Stimulated activated effector memory CD8-positive, alpha-beta T cell treated with anti-CD3 and anti-CD28 coated beads, Interleukin-12 subunit alpha, Interleukin-12 subunit beta, amount 100 ng/mL, for 72 hours (primary cell): ENCODE measurements around the gene PTPN13.

Experiments
- ATAC-seq: fragments of 150-1000 bp; cut with Tn5 transposase; 2 replicates; pipeline ENCODE4 v1.10.0; 2021
- DNase-seq, 2 donors: peaks; one replicate each; pipeline ENCODE4 v3.0.0; 2021 to 2022; ENCODE audit warnings: low spot score in 2 of 2
- H3K27ac Mint-ChIP-seq: one replicate; pipeline ENCODE4 v1.8.0; 2022; ENCODE audit warnings: mild to moderate bottlenecking, mixed read lengths
- H3K36me3 Mint-ChIP-seq: one replicate; pipeline ENCODE4 v1.8.0; 2022; ENCODE audit warnings: mild to moderate bottlenecking, mixed read lengths
- H3K4me1 Mint-ChIP-seq: one replicate; pipeline ENCODE4 v1.8.0; 2022; ENCODE audit warnings: mixed read lengths
- H3K4me3 Mint-ChIP-seq: one replicate; pipeline ENCODE4 v1.8.0; 2022; ENCODE audit warnings: mild to moderate bottlenecking, mixed read lengths
- H3K9me3 Mint-ChIP-seq: one replicate; pipeline ENCODE4 v1.8.0; 2022; ENCODE audit warnings: mixed read lengths

PTPN13 gene

DNA sequence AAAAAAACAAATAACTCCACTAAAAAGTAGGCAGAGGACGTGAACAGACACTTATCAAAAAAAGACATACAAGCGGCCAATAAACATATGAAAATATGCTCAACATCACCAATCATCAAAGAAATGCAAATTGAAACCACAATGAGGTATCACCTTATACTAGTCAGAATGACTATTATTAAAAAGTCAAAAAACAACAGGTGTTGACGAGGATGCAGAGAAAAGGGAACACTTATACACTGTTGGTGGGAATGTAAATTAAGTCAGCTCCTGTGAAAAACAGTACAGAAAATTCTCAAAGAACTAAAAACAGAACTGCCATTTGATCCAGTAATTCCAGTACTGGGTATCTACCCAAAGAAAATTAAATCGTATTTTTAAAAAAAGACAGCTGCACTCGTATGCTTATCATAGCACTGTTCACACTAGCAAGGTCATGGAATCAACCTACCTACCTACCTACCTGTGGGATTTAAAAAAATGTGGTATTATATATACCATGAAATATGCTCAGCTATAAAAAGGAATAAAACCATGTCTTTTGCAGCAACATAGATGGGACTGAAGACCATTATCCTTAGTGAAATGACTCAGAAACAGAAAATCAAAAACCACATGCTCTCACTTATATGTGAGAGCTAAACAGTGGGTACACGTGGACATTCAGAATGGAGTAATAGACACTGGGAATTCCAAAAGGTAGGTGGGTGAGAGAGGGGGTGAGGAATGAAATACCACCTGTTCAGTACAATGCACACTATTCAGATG, 24.8 kb upstream of the PTPN13 start:
- Mint-ChIP-seq H3K4me1 (peaks cover 10% of the 10 kb centered on the region), H3K36me3 (no peaks in the 10 kb centered on the region), H3K4me3 (no peak overlapping the region), H3K9me3 (no peaks in the 10 kb centered on the region), H3K27ac (no peak overlapping the region)
- no peak for DNase-seq
- no peak for ATAC-seq

DNA sequence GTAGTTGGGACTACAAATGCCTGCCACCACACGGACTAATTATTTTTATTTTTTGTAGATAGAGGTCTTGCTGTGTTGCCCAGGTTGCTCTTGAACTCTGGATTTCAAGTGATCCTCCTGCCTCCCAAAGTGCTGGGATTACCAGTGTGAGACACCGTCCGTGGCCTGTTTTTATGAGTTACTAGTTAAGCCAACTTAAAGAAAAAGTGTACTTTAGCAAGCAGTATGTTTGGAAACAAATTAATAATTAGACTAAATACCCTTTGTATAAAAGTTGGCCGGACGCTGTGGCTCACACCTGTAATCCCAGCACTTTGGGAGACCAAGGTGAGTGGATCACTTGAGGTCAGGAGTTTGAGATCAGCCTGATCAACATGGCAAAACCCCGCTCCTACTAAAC, 14.2 kb upstream of the PTPN13 start:
- no peak overlapping the region for H3K27ac Mint-ChIP-seq
- H3K4me1 Mint-ChIP-seq, result no peaks in the 10 kb centered on the region
- no peaks in the 10 kb centered on the region for H3K9me3 Mint-ChIP-seq
- no peak for ATAC-seq
- no peak for DNase-seq
- no peak overlapping the region for H3K4me3 Mint-ChIP-seq
- H3K36me3 Mint-ChIP-seq, result no peaks in the 10 kb centered on the region

DNA sequence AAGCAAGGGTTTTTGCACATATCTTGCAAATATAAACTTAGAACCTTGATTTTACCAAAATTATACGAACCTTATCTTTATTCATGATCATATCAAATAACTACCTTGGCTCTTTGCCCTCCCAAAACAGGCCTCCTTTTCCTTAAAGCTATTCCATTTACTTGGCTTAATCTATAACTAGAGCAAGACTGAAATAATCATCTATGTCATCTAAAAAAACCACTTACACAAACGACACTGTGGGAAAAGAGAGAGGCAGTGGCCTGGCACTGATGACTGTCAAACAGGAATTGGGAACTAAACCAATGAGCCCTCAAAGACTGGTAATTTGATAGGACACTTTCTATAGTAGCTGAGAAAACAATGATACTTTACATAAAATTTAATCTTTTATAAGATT, 11.7 kb upstream of the PTPN13 start:
- no peak overlapping the region for H3K27ac Mint-ChIP-seq

DNA sequence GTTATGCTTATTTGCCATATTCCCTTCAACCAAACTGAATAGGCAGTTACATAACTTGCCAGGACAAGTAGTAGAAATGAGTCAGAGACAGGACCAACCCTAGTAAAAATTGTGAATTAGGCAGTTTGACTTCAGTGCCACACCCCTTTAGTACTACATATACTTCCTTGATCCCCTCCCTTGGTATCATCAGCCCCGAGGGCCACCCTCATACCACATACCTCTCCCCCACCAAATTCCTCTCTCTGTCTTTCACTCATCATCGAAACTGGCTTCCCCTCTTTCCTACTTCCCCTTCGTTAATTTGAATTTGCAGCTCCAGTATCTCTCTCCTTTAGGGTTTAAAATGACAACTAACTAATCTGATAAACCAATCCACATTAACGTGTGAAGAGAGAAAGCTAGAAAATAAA, 7.9 kb upstream of the PTPN13 start:
- DNase-seq, result no peak
- Mint-ChIP-seq H3K9me3 (no peaks in the 10 kb centered on the region), H3K4me3 (no peak overlapping the region), H3K27ac (no peak overlapping the region), H3K4me1 (no peaks in the 10 kb centered on the region), H3K36me3 (no peaks in the 10 kb centered on the region)
- ATAC-seq, result no peak

More for the DNA sequence above, 11.7 kb upstream of the PTPN13 start:
- H3K4me1 Mint-ChIP-seq, result no peaks in the 10 kb centered on the region
- H3K36me3 Mint-ChIP-seq, result no peaks in the 10 kb centered on the region
- no peak overlapping the region for H3K4me3 Mint-ChIP-seq
- no peaks in the 10 kb centered on the region for H3K9me3 Mint-ChIP-seq
- no peak for ATAC-seq
- no peak for DNase-seq

DNA sequence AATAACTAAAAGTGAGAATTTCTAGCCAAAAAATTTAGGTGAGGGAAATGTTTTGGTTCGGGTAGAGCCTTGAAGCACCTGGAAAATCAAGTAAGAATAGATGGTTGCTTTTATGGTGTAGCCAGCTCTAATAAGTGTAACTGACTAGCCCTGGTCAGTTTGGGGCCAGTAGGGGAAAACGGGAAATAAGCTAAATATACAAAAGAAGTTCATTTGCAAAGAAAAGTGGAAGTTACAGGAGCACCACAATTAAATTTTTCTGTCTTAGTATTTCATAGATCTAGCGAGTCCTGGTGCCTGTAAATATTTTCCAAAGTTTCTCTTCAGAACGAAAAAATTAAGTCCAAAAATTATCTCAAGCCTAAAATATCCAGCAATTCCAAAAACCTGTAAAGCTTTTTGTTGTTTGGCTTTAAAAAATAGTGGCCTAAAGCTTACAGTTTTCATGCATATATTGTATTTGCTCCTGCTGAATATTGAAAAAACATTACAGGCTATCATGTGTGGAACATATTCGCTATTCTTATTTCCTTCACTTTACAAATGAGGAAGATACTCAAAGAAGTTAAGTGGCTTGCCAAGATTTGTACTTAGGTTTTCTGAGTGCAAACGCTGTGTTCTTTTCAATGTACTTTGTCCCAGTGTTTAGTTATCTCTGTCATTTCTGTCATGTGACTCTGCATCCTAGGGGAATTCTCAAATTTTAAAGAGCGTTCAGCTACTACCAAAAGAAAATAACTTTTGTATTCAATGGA, 7.3 kb upstream of the PTPN13 start:
- Mint-ChIP-seq H3K4me1 (no peaks in the 10 kb centered on the region), H3K27ac (no peak overlapping the region), H3K9me3 (no peaks in the 10 kb centered on the region), H3K36me3 (no peaks in the 10 kb centered on the region), H3K4me3 (no peak overlapping the region)
- DNase-seq (no peak), ATAC-seq (no peak)

DNA sequence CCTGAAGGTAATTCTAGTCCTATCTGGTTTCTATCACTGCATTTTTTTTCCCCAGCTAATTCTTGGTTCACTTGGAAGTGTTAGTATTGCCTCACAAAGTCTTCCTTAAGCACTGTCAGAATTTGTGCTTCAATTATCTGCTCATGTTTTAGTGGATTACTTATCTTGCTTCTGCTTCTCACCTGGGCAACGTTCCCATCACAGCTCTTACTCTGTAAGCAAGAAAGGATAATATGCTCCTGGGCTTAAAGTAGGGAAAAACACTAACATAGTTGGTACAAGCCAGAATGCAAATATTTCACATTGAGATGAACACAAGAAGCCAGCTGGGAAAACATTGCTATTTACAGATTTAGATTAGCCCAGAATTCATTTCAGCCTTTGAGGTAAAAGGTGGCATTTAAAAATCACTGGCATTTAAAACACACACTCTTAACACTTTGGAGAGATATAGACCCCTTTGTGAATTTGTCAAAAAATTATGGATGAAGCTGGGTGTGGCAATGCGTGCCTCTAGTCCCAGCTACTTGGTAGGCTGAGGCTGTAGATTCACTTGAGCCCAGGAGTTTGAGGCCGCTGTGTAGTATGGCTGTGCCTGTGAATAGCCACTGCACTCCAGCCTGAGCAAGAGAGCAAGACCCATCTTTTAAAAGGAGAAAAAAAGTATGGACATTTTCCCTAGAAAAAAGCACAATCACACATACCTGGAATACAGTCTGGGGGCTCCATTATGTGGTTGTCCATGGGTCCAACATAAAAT, 6.6 kb upstream of the PTPN13 start:
- Mint-ChIP-seq H3K4me3 (no peak overlapping the region), H3K4me1 (no peaks in the 10 kb centered on the region), H3K27ac (no peak overlapping the region), H3K9me3 (no peaks in the 10 kb centered on the region), H3K36me3 (no peaks in the 10 kb centered on the region)
- no peak for ATAC-seq
- DNase-seq, result no peak

DNA sequence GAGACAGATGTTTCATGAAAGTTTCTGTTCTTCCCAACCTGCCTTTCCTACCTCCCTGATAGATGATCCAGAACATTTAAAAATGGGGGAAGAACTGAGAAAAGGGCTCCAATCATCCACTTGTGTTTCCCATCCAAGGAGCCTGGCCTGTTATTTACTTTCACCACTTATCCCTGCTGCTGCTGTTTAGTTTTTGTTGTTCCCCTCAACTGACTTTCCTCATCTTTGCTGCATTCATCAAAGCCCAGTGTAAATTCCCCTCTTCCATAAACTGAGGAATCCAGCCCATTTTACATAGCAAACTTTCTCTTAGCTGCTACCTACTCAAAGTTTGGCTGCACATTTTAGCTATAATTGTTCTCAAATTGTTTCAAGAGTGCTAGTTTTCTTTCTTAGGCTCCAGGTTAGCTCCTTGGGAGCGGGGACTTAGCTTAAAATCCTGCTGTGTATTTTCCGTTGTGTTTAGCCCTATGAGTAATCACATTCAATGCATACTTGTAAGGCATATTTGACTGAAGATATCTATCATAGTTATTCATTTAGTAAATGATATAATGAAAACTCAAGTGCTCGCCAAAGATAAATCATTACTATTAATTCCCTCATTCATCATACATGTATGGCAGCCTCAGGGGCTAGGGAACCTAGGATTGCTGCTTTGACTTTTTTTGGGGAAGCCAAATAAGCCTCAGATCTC, 1.4 kb upstream of the PTPN13 start:
- Mint-ChIP-seq H3K27ac (no peak overlapping the region), H3K36me3 (peaks cover 8% of the 10 kb centered on the region), H3K4me3 (no peak overlapping the region), H3K9me3 (no peaks in the 10 kb centered on the region), H3K4me1 (peaks cover 6% of the 10 kb centered on the region)
- ATAC-seq (no peak), DNase-seq (no peak)

DNA sequence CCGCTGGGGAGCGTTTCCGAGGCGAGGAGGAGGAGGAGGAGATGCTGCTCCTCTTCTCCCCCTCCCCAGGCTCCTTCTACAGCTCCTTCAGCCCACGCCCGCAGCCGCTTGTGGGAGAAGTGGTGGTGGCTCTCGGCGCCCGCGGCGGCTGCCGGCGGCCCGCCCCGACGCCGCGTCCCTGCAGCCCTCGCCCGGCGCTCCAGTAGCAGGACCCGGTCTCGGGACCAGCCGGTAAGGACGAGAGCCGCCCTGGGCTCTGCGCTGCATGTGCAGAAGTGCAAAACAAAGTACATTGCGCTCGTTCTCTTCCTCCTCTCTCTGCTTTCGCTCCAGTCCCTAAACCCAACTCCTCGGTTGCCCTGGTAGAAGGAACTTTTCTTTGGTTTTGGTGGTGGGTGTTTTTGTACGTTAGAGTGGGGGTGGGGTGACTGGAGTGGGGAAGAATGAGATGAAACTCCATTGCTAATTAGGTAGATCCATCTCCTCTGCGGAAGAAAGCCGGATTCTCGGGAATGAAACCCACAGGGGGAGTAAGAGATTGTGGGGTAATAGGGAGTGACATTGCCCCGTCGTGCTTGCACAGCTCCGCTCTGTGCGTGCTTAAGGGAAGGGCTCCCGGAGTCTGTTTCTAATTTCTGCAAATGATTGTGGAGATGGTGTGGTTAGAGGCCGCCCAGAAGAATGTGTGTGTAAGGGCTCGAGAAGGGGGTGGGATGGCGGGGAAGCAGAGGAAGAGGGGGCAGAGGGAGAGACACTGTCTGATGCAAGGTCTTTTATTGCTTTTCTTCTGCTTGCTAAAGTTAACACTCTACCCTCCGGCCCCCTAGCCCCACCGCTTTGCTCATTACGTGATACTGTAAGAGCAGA, 677 bp downstream of the PTPN13 start:
- H3K9me3 Mint-ChIP-seq, result no peaks in the 10 kb centered on the region
- DNase-seq (no peak), ATAC-seq (peak; percentile 59)
- peak overlapping the region; percentile 82 for H3K4me3 Mint-ChIP-seq
- H3K27ac Mint-ChIP-seq, result peak overlapping the region; percentile 78
- H3K36me3 Mint-ChIP-seq, result peaks cover 8% of the 10 kb centered on the region
- peaks cover 6% of the 10 kb centered on the region for H3K4me1 Mint-ChIP-seq

DNA sequence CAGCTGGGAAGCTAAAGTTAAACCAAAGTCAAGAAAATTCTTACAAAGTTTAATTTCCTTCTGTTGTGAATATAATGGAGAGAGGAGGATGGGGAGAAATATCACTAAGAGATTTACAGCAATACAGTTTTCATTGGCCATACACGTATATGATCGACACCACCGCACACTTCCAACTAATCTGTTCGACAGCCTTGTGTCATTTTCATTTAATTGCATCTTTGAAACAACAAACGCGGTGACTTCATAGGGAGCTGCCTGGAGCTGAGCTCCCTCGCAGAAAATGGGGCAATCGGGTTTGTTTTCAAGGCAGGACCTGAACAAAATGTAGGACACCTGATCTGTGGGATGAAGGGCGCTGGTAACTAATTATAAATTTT, 1.3 kb downstream of the PTPN13 start:
- peaks cover 6% of the 10 kb centered on the region for H3K4me1 Mint-ChIP-seq
- ATAC-seq, result no peak
- no peak for DNase-seq
- peak overlapping the region; percentile 78 for H3K27ac Mint-ChIP-seq
- no peaks in the 10 kb centered on the region for H3K9me3 Mint-ChIP-seq
- peaks cover 8% of the 10 kb centered on the region for H3K36me3 Mint-ChIP-seq
- peak overlapping the region; percentile 82 for H3K4me3 Mint-ChIP-seq

DNA sequence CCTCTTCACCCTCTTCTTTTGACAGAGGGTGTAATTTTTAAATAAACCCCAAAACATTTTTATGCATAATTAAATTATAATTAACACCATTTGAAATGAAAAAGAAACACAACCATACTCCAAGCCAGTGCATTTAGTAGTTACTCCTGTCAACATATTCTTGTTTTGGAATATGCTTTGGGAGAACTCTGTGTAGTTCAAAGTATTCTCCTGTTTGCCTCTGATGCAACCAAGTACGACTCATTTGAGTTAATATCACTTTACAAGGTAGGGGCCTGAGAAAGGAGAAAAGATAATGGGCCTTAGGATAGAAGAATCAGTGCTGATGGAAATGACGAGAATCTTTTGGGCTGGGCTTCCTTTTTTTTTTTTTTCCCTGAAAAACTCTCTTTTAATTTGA, 2.7 kb downstream of the PTPN13 start:
- H3K36me3 Mint-ChIP-seq, result peaks cover 8% of the 10 kb centered on the region
- H3K4me1 Mint-ChIP-seq, result peaks cover 6% of the 10 kb centered on the region
- no peak overlapping the region for H3K27ac Mint-ChIP-seq
- H3K9me3 Mint-ChIP-seq, result no peaks in the 10 kb centered on the region
- ATAC-seq, result no peak
- no peak for DNase-seq
- H3K4me3 Mint-ChIP-seq, result peak overlapping the region; percentile 82

DNA sequence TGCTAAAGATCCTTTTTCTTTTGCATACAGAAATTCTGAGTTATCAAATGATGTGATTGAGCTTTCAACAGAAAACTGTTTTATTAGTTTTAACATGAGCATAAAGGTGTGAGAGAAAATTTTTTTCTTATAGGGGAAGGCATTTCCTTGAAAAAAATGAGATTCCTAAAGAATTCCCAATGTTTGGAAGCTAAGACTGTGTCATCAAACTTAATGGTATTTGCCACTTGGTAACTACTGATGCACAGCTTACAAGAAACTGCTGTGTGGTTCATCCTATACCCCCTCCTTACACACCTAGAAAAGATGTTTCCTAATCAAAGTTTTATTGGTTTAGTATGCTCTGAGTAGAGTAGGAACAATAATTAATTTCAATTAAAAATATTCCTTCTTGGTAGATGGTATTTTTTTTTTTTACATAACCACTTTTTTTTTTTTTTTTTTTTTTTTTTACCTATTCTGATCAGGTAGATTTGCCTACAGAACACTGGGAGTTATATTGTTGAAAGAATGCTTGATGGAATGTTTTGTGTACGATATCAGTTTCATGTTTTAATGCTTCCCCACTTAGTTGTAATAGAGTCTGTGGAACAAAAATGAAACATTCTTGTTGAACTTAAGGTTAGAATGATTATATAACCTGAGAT, 6.0 kb downstream of the PTPN13 start:
- Mint-ChIP-seq H3K4me1 (peaks cover 2% of the 10 kb centered on the region), H3K36me3 (no peaks in the 10 kb centered on the region)

DNA sequence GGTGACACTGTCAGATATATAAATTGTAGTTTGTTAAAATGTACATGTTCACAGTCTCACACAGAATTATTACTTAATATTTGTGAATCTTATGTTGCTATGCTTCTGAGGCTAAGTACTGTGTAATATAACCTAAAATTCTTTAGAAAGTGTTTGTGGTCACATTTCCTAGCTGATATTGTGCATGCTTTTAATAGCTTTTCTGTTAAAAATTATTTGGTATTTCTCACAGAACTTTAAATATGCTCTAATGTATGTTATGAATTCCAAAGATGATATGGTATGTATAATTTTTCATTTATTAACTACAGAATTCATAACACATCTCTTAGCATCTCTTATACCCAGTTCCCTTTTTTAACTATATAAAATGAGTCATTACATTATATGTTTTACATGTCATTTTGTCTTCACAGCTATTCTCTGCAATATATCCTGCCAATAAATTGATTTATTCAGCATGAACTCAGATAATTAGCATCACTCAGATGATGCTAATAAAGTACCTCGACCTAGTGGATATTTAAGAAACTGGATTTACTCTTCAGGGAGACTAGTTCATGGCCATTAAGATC, 9.3 kb downstream of the PTPN13 start:
- no peaks in the 10 kb centered on the region for H3K4me1 Mint-ChIP-seq
- ATAC-seq (no peak), DNase-seq (no peak)
- H3K4me3 Mint-ChIP-seq, result no peak overlapping the region
- no peak overlapping the region for H3K27ac Mint-ChIP-seq
- H3K36me3 Mint-ChIP-seq, result no peaks in the 10 kb centered on the region
- no peaks in the 10 kb centered on the region for H3K9me3 Mint-ChIP-seq

More for the DNA sequence above, 6.0 kb downstream of the PTPN13 start:
- DNase-seq (no peak), ATAC-seq (no peak)
- no peaks in the 10 kb centered on the region for H3K9me3 Mint-ChIP-seq
- H3K4me3 Mint-ChIP-seq, result no peak overlapping the region
- no peak overlapping the region for H3K27ac Mint-ChIP-seq

DNA sequence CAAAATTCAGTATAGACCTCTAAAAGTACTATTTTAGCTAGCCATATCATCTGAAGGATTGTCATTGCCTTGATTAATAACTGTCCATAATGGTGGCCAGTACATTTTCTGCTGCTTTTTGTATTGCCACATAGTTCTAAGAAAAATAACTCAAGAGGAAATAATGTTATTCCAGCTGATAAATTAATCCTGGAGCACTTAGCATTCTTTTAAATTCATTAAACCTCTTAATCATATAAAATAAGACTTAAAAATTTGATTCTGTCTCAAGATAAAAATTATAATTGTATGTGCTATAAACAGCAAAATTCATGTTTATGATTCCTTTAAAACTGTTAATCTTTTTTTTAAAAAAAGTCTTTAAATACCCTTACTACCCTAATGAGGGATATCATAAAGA, 12.7 kb downstream of the PTPN13 start:
- Mint-ChIP-seq H3K36me3 (no peaks in the 10 kb centered on the region), H3K4me3 (no peak overlapping the region), H3K4me1 (no peaks in the 10 kb centered on the region), H3K27ac (no peak overlapping the region), H3K9me3 (no peaks in the 10 kb centered on the region)
- DNase-seq (no peak), ATAC-seq (no peak)
